H1 (cell line): ENCODE data around the gene MSTO1. TPM values are rescaled to one million over a fixed set of nuclear protein-coding genes. Genes with fewer than 3 reads are reported as not detected.

Experiments used
- CTCF ChIA-PET: fragments of 300-600 bp; sonication (Branson Sonifier 250); formaldehyde crosslinking; loops from one replicate; lab custom pipeline; 2021; ENCODE audit not compliant: partially characterized antibody; lab: Charles Lee
- POLR2A ChIA-PET: fragments of 300-600 bp; sonication (Branson Sonifier 250); formaldehyde crosslinking; loops from one replicate; lab custom pipeline; 2021; ENCODE audit warnings: inconsistent platforms; ENCODE audit not compliant: partially characterized antibody; lab: Charles Lee
- DNase-seq, 2 experiments: peaks; one replicate each; pipeline versions ENCODE4 v3.0.0 to v3.0.0-alpha.2; 2010 to 2022; ENCODE audit warnings: low spot score in 2 of 2, low read depth in 1 of 2, mixed read lengths in 1 of 2
- FAIRE-seq: peaks from 2 replicates; lab custom pipeline; 2011; peaks lifted over from hg19 to GRCh38; lab: Jason Lieb, UNC
- H2AFZ ChIP-seq: 2 replicates; pipeline ENCODE4 v1.8.1; 2012; ENCODE audit warnings: low read length, inconsistent platforms
- H2AK5ac ChIP-seq: 2 replicates; pipeline ENCODE4 v1.6.1; 2013; ENCODE audit warnings: low read depth, low read length
- H2BK120ac ChIP-seq: replicated peaks from 2 replicates; pipeline ENCODE3; 2013; ENCODE audit warnings: low read depth, low read length, inconsistent platforms
- H2BK12ac ChIP-seq: 2 replicates; pipeline ENCODE4 v1.6.1; 2013; ENCODE audit warnings: low read depth, low read length
- H2BK15ac ChIP-seq: 2 replicates; pipeline ENCODE4 v1.6.1; 2013; ENCODE audit warnings: low read length
- H2BK20ac ChIP-seq: 2 replicates; pipeline ENCODE4 v1.6.1; 2013; ENCODE audit warnings: low read length
- H2BK5ac ChIP-seq: 2 replicates; pipeline ENCODE4 v1.6.1; 2013; ENCODE audit warnings: low read depth, low read length
- H3K14ac ChIP-seq: 2 replicates; pipeline ENCODE4 v1.6.1; 2013; ENCODE audit warnings: inconsistent platforms; ENCODE audit not compliant: insufficient read length
- H3K18ac ChIP-seq: 2 replicates; pipeline ENCODE4 v1.6.1; 2013; ENCODE audit warnings: low read length; ENCODE audit errors: extremely low read depth
- H3K23ac ChIP-seq: 2 replicates; pipeline ENCODE4 v1.6.1; 2013; ENCODE audit warnings: inconsistent platforms; ENCODE audit not compliant: insufficient read length
- H3K23me2 ChIP-seq: 2 replicates; pipeline ENCODE4 v1.6.1; 2013; ENCODE audit warnings: low read depth, low read length
- H3K27ac ChIP-seq: 2 replicates; pipeline ENCODE4 v1.6.1; 2011; ENCODE audit warnings: low read depth, low read length, inconsistent platforms
- H3K27me3 ChIP-seq, 4 experiments: replicated peaks in 1 of 4; 1 replicate in 1 of 4; 2 replicates in 3 of 4; pipeline versions ENCODE4 v1.6.1 to v1.8.1; 2011 to 2013; ENCODE audit warnings: low read length in 3 of 4, mild to moderate bottlenecking in 3 of 4, inconsistent platforms in 2 of 4, mixed read lengths in 2 of 4, moderate library complexity in 1 of 4; ENCODE audit not compliant: control insufficient read depth in 3 of 4, insufficient read depth in 3 of 4; ENCODE audit errors: extremely low read depth in 1 of 4
- H3K36me3 ChIP-seq, 4 experiments: 2 replicates each; pipeline versions ENCODE4 v1.6.1 to v1.8.1; 2011 to 2013; ENCODE audit warnings: mild to moderate bottlenecking in 4 of 4, low read length in 3 of 4, moderate library complexity in 2 of 4, control low read depth in 1 of 4, inconsistent platforms in 1 of 4; ENCODE audit not compliant: insufficient read depth in 4 of 4, control insufficient read depth in 2 of 4
- H3K4ac ChIP-seq: replicated peaks from 2 replicates; pipeline ENCODE3; 2013; ENCODE audit warnings: low read length, low read depth, mixed read lengths, inconsistent platforms; ENCODE audit not compliant: insufficient read length
- H3K4me1 ChIP-seq, 4 experiments: replicated peaks in 1 of 4; 1 replicate in 1 of 4; 2 replicates in 3 of 4; pipeline versions ENCODE4 v1.6.1 to v1.8.1; 2011 to 2013; ENCODE audit warnings: low read length in 3 of 4, inconsistent platforms in 2 of 4, mixed read lengths in 1 of 4; ENCODE audit not compliant: insufficient read depth in 4 of 4, control insufficient read depth in 3 of 4
- H3K4me2 ChIP-seq, 2 experiments: 2 replicates each; pipeline versions ENCODE4 v1.6.1 to v1.8.1; 2011 to 2013; ENCODE audit warnings: low read depth in 2 of 2, low read length in 2 of 2, control low read depth in 1 of 2, inconsistent platforms in 1 of 2, mild to moderate bottlenecking in 1 of 2; ENCODE audit not compliant: insufficient read depth in 1 of 2
- H3K4me3 ChIP-seq, 4 experiments: fragments of 200-600, 300-600 bp in 1 of 4; sonication (generic), shearing (Covaris generic), sonication (Bioruptor Twin) in 1 of 4; 2 replicates each; pipeline versions ENCODE4 v1.5.1 to v1.8.1; 2011 to 2016; ENCODE audit warnings: low read length in 4 of 4, low read depth in 3 of 4, control low read depth in 2 of 4, inconsistent platforms in 2 of 4, mild to moderate bottlenecking in 2 of 4, mixed read lengths in 1 of 4, moderate library complexity in 1 of 4; ENCODE audit not compliant: insufficient read depth in 2 of 4; ENCODE audit errors: extremely low read depth in 1 of 4
- H3K56ac ChIP-seq: replicated peaks from 2 replicates; pipeline ENCODE3; 2013; ENCODE audit warnings: low read depth, mild to moderate bottlenecking, mixed read lengths, low read length, inconsistent platforms; ENCODE audit not compliant: insufficient read length
- H3K79me1 ChIP-seq: 2 replicates; pipeline ENCODE4 v1.6.1; 2013; ENCODE audit warnings: low read depth, low read length, control low read depth
- H3K79me2 ChIP-seq, 2 experiments: 2 replicates each; pipeline versions ENCODE4 v1.6.1 to v1.8.1; 2012 to 2013; ENCODE audit warnings: low read length in 2 of 2, mild to moderate bottlenecking in 2 of 2, inconsistent platforms in 1 of 2; ENCODE audit not compliant: insufficient read depth in 2 of 2, control insufficient read depth in 1 of 2
- H3K9ac ChIP-seq, 4 experiments: replicated peaks in 1 of 4; 1 replicate in 1 of 4; 2 replicates in 3 of 4; pipeline versions ENCODE4 v1.6.1 to v1.8.1; 2011 to 2013; ENCODE audit warnings: low read depth in 3 of 4, low read length in 3 of 4, control low read depth in 2 of 4, mild to moderate bottlenecking in 2 of 4, moderate library complexity in 2 of 4, inconsistent platforms in 1 of 4; ENCODE audit errors: extremely low read depth in 1 of 4
- H3K9me3 ChIP-seq, 2 experiments: 2 replicates each; pipeline versions ENCODE4 v1.6.1 to v1.8.1; 2012 to 2013; ENCODE audit warnings: mild to moderate bottlenecking in 2 of 2, moderate library complexity in 2 of 2, control low read depth in 1 of 2, inconsistent platforms in 1 of 2, low read depth in 1 of 2, low read length in 1 of 2, mixed read lengths in 1 of 2; ENCODE audit not compliant: insufficient read depth in 2 of 2
- H4K20me1 ChIP-seq, 2 experiments: replicated peaks in 1 of 2; 2 replicates each; pipeline versions ENCODE3 to v1.8.1; 2011 to 2013; ENCODE audit warnings: inconsistent platforms in 2 of 2, low read length in 2 of 2, mild to moderate bottlenecking in 1 of 2; ENCODE audit not compliant: insufficient read depth in 2 of 2, control insufficient read depth in 1 of 2
- H4K5ac ChIP-seq: 2 replicates; pipeline ENCODE4 v1.6.1; 2013; ENCODE audit warnings: low read length, low read depth, mixed read lengths, inconsistent platforms; ENCODE audit not compliant: insufficient read length
- H4K8ac ChIP-seq: 2 replicates; pipeline ENCODE4 v1.8.0; 2013; ENCODE audit warnings: mild to moderate bottlenecking, moderate library complexity, low read length, inconsistent platforms; ENCODE audit not compliant: insufficient read depth; ENCODE audit errors: extremely low read depth
- H4K91ac ChIP-seq: replicated peaks from 2 replicates; pipeline ENCODE3; 2013; ENCODE audit warnings: low read length, mixed read lengths, inconsistent platforms; ENCODE audit not compliant: insufficient read length
- BACH1 ChIP-seq: IDR thresholded peaks from 2 replicates; pipeline ENCODE4 v1.6.1; 2012; ENCODE audit warnings: low read length, improper control_type of control experiment
- BCL11A ChIP-seq, 2 experiments: IDR thresholded peaks; one replicate each; pipeline ENCODE4 v1.6.1; 2011; ENCODE audit warnings: low read depth in 2 of 2, low read length in 2 of 2, mild to moderate bottlenecking in 2 of 2
- CBX8 ChIP-seq: fragments of 300-800, 300-1000 bp; sonication (generic); IDR thresholded peaks from 2 replicates; pipeline ENCODE4 v1.7.1; 2016; ENCODE audit warnings: low read depth, low read length, borderline replicate concordance
- CEBPB ChIP-seq: IDR thresholded peaks from 2 replicates; pipeline ENCODE4 v1.6.1; 2012; ENCODE audit warnings: low read depth, low read length
- CREB1 ChIP-seq: IDR thresholded peaks from 2 replicates; pipeline ENCODE4 v1.6.1; 2012; ENCODE audit warnings: inconsistent platforms
- EGR1 ChIP-seq: IDR thresholded peaks from 2 replicates; pipeline ENCODE4 v1.6.1; 2011; ENCODE audit warnings: low read depth, low read length, borderline replicate concordance
- EP300 ChIP-seq, 2 experiments: IDR thresholded peaks; 1 replicate in 1 of 2; 2 replicates in 1 of 2; pipeline ENCODE4 v1.6.1; 2011 to 2012; ENCODE audit warnings: low read depth in 2 of 2, low read length in 2 of 2, mild to moderate bottlenecking in 2 of 2, borderline replicate concordance in 1 of 2, inconsistent platforms in 1 of 2, moderate library complexity in 1 of 2
- GABPA ChIP-seq: IDR thresholded peaks from 2 replicates; pipeline ENCODE4 v1.6.1; 2011; ENCODE audit warnings: mild to moderate bottlenecking, low read length, moderate library complexity, borderline replicate concordance; ENCODE audit not compliant: insufficient read depth
- NANOG ChIP-seq: IDR thresholded peaks from 2 replicates; pipeline ENCODE4 v1.6.1; 2011; ENCODE audit warnings: low read length, low read depth, mild to moderate bottlenecking, inconsistent platforms; ENCODE audit not compliant: insufficient read depth, poor library complexity, severe bottlenecking
- POLR2AphosphoS5 ChIP-seq: IDR thresholded peaks from 2 replicates; pipeline ENCODE4 v1.6.1; 2011; ENCODE audit warnings: low read depth, low read length
- POU5F1 ChIP-seq: IDR thresholded peaks from 2 replicates; pipeline ENCODE4 v1.6.1; 2011; ENCODE audit warnings: low read depth, mild to moderate bottlenecking, low read length, moderate library complexity
- RNF2 ChIP-seq: fragments of 200-900, 300-1000 bp; sonication (generic); IDR thresholded peaks from 2 replicates; pipeline ENCODE4 v1.7.1; 2016; ENCODE audit warnings: borderline replicate concordance, low read depth, mild to moderate bottlenecking, antibody characterized with exemption, low read length; ENCODE audit not compliant: poor library complexity, severe bottlenecking; ENCODE audit errors: missing control alignments
- SP1 ChIP-seq: IDR thresholded peaks from 2 replicates; pipeline ENCODE4 v1.6.1; 2011; ENCODE audit warnings: low read depth, low read length
- SP4 ChIP-seq: IDR thresholded peaks from 2 replicates; pipeline ENCODE4 v1.6.1; 2012; ENCODE audit warnings: low read length, inconsistent platforms
- TCF12 ChIP-seq: IDR thresholded peaks from 2 replicates; pipeline ENCODE4 v1.6.1; 2011; ENCODE audit warnings: low read depth, mild to moderate bottlenecking, low read length
- TEAD4 ChIP-seq: IDR thresholded peaks from 2 replicates; pipeline ENCODE4 v1.6.1; 2012; ENCODE audit warnings: low read depth, low read length, inconsistent platforms, mixed read lengths
- WGBS, 2 experiments: shearing (Covaris generic) in 1 of 2; methylation state at CpG; one replicate each; pipeline versions ENCODE4 v1.1.6 to v1.1.7; 2013 to 2015; ENCODE audit warnings: low lambda C conversion rate in 2 of 2, mixed read lengths in 2 of 2, inconsistent platforms in 1 of 2, low coverage in 1 of 2, missing lambda C conversion rate in 1 of 2; ENCODE audit not compliant: insufficient replicate concordance in 2 of 2, insufficient coverage in 1 of 2, insufficient read length in 1 of 2; ENCODE audit errors: extremely low coverage in 1 of 2, missing lambda C conversion rate in 1 of 2; 5-methylcytosine and 5-hydroxymethylcytosine counted together
- polyA plus RNA-seq, 7 experiments: library from polyadenylated mRNA; depleted of rRNA in 3 of 7; stranded (reverse) in 5 of 7; unstranded in 2 of 7; fragments of >200 nt in 5 of 7; fragments of 200-250 nt in 2 of 7; gene quantifications; 1 replicate in 5 of 7; 2 replicates in 1 of 7; 4 replicates in 1 of 7; pipeline versions ENCODE4 v1.2.1 to v1.2.3, GENCODE V29; 2011 to 2013; ENCODE audit warnings: missing spikeins in 2 of 7, mixed read lengths in 2 of 7
- total RNA-seq: library from RNA; stranded (reverse); fragmentation: NEBNext Ultra II Directional; extraction: Animal tissue kit (Norgen Biotek cat#: 25700); gene quantifications from 2 replicates; pipeline ENCODE4 v1.2.1, GENCODE V29; 2021

MSTO1 gene
- total and polyA plus RNA-seq, 2 of the 8 experiments (the other 6 are each of a cell fraction or from before 2014, with no cell fraction given) = 40.5 to 51.0 TPM

- Histone ChIP-seq H3K4me3 (no peak overlapping the region), H3K79me1 (no peaks in the 10 kb centered on the region), H3K36me3 (peaks cover 3 to 26% (median 16%) of the 10 kb centered on the region in 4 experiments; a peak in 7 of 8 replicates), H3K18ac (no peak overlapping the region), H3K23ac (no peak overlapping the region), H3K27me3 (no peaks in the 10 kb centered on the region; a peak in 1 of 7 replicates), H4K5ac (no peak overlapping the region), H2BK20ac (no peak overlapping the region), H2BK15ac (no peak overlapping the region), H4K8ac (no peak overlapping the region), H3K9ac (no peak overlapping the region), H3K23me2 (no peaks in the 10 kb centered on the region), H3K14ac (no peak overlapping the region), H3K9me3 (no peaks in the 10 kb centered on the region), H2AK5ac (no peak overlapping the region), H3K4me1 (no peaks in the 10 kb centered on the region), H2AFZ (no peak overlapping the region), H3K4me2 (no peak overlapping the region), H2BK5ac (no peak overlapping the region), H3K27ac (no peak overlapping the region), H4K20me1 (no peaks in the 10 kb centered on the region), H3K79me2 (no peaks in the 10 kb centered on the region), H3K4ac (no peak overlapping the region), H2BK120ac (no peak overlapping the region), H2BK12ac (no peak overlapping the region), H4K91ac (no peak overlapping the region), H3K56ac (no peak overlapping the region)
- 90% methylated on average over 2 of the region's 2 CpGs; no CpG with 5 or more reads in 1 of the 2 experiments for WGBS, 2 experiments
- POLR2A ChIA-PET = no interaction called here
- FAIRE-seq (no peak), DNase-seq (no peak)
- CTCF ChIA-PET = no interaction called here
- TF ChIP-seq TCF12 (no peak), EGR1 (no peak), TEAD4 (no peak), NANOG (no peak), CREB1 (no peak), SP4 (no peak), BCL11A (IDR thresholded peaks at IDR 0.05; ENCODE audit: low read depth in 2 of 2, low read length in 2 of 2) (no peak), POLR2AphosphoS5 (no peak), EP300 (IDR thresholded peaks at IDR 0.05; ENCODE audit: borderline replicate concordance in 1 of 2, low read depth in 2 of 2, low read length in 2 of 2) (no peak), SP1 (no peak), GABPA (no peak), RNF2 (no peak), CBX8 (no peak), CEBPB (no peak), BACH1 (no peak), POU5F1 (no peak)
Measured at GRCh38 chr1:155657463-155657862, 47.4 kb downstream of the MSTO1 start.
